ENCODE results near the gene TSPAN13. TPM values are rescaled to one million over a fixed set of nuclear protein-coding genes. Genes with fewer than 3 reads are reported as not detected.

TSPAN13 gene
- total and polyA plus RNA-seq, 2 of the 4 experiments (the other 2 are of a cell fraction): 3.0 to 5.0 TPM

- no peaks in the 10 kb centered on the region for H3K4me1 ChIP-seq (ENCODE audit: control insufficient read depth, insufficient read depth, low read length)
- no peak overlapping the region for H3K18ac ChIP-seq (ENCODE audit: low read depth, low read length)
- no peak for TF ChIP-seq RCOR1 (IDR thresholded peaks at IDR 0.05; ENCODE audit: insufficient replicate concordance, low read length)
- TF ChIP-seq CEBPB (IDR thresholded peaks at IDR 0.05; ENCODE audit: low read depth, low read length): peak; percentile 39; the same call in 1 of the 2 replicates
- no CpG with 5 or more reads among the region's 1 CpG for WGBS, 2 experiments (ENCODE audit: extremely low coverage in 2 of 2, insufficient read length in 1 of 2)
- H4K5ac ChIP-seq (ENCODE audit: low read depth, low read length): no peak overlapping the region
- H3K36me3 ChIP-seq (ENCODE audit: control insufficient read depth, insufficient read depth, low read length): no peaks in the 10 kb centered on the region
- ATAC-seq (ENCODE audit: low read depth) (no peak), DNase-seq (peak; percentile 57)
- H2AK9ac ChIP-seq (replicated peaks; ENCODE audit: low read depth, low read length, poor library complexity): no peak overlapping the region
- H3K9me1 ChIP-seq (ENCODE audit: insufficient read depth, low read length): no peaks in the 10 kb centered on the region
- H3K4me3 ChIP-seq (ENCODE audit: insufficient read depth, low read depth, low read length): no peak overlapping the region
- dilution Hi-C loops (cut with HindIII; ENCODE audit: low sequenced_read_pairs, unreplicated experiment) (no loop called here), in situ Hi-C loops (cut with MboI; ENCODE audit: low sequenced_read_pairs) (no loop called here), intact Hi-C loops (cut with micrococcal nuclease) (no loop called here)
- H3K79me1 ChIP-seq (ENCODE audit: low read depth in 1 of 2, low read length in 2 of 2): no peaks in the 10 kb centered on the region
- no peak overlapping the region for H2AK5ac ChIP-seq (ENCODE audit: low read depth, low read length)
- H3K14ac ChIP-seq (replicated peaks; ENCODE audit: low read depth, low read length): no peak overlapping the region; the same call in 1 of the 2 replicates
- H3K9me3 ChIP-seq (ENCODE audit: control insufficient read depth, insufficient read depth, low read length): no peaks in the 10 kb centered on the region
- CTCF ChIA-PET: no interaction called here
- no peak overlapping the region for H2BK15ac ChIP-seq (ENCODE audit: low read depth, low read length)
- no peaks in the 10 kb centered on the region for H4K20me1 ChIP-seq (ENCODE audit: insufficient read depth, low read length)
- no TSS peak for BruUV-seq (replicated peaks)
- H3K4me2 ChIP-seq (ENCODE audit: low read depth, low read length): no peak overlapping the region
- no peak overlapping the region for H3K9ac ChIP-seq (ENCODE audit: low read depth, low read length)
- POLR2A ChIA-PET (ENCODE audit: unreplicated experiment): no interaction called here
- no peak overlapping the region for H3K56ac ChIP-seq (ENCODE audit: extremely low read depth, insufficient read depth, low read length)
- no peak overlapping the region for H4K8ac ChIP-seq (ENCODE audit: low read depth in 2 of 2, low read length in 2 of 2)
- H4K91ac ChIP-seq (ENCODE audit: insufficient read depth, low read depth, low read length): no peak overlapping the region
- H2BK5ac ChIP-seq (ENCODE audit: low read depth, low read length, poor library complexity, severe bottlenecking): no peak overlapping the region
- no peak overlapping the region for H2AFZ ChIP-seq (replicated peaks; ENCODE audit: low read length, poor library complexity)
- H3K27me3 ChIP-seq (ENCODE audit: control insufficient read depth, insufficient read depth, low read length): no peaks in the 10 kb centered on the region
- H3K23ac ChIP-seq (ENCODE audit: low read depth, low read length): no peak overlapping the region
- no peak overlapping the region for H3K27ac ChIP-seq (ENCODE audit: insufficient read depth, low read length)
- H3K4ac ChIP-seq (ENCODE audit: low read depth, low read length): no peak overlapping the region
- no peak overlapping the region for H2BK120ac ChIP-seq (ENCODE audit: low read depth, low read length)
- no peak overlapping the region for H2BK20ac ChIP-seq (ENCODE audit: low read depth, low read length)
Measured at GRCh38 chr7:16719699-16720098, 33.9 kb upstream of the TSPAN13 start.
